ENCODE results near the gene RNF157. TPM values are rescaled to one million over a fixed set of nuclear protein-coding genes. Genes with fewer than 3 reads are reported as not detected.
A peak's percentile ranks its signal among the peaks of the same experiment; 100 is the strongest.

RNF157 gene
- total and polyA plus RNA-seq, 2 of the 13 experiments (the other 11 are each of a cell fraction or from before 2014, with no cell fraction given) = 0.44 to 1.5 TPM

GRCh38 chr17:76103274-76104139, 136.8 kb downstream of the RNF157 start, which contains the start of gene EXOC7 (continued):
- no peak for TF ChIP-seq ZBTB44 (CRISPR knock-in tag; IDR thresholded peaks at IDR 0.05)
- TF ChIP-seq PRMT3 (CRISPR knock-in tag; IDR thresholded peaks at IDR 0.05; ENCODE audit: borderline replicate concordance, low read depth) = no peak
- TF ChIP-seq, protein P1, sequence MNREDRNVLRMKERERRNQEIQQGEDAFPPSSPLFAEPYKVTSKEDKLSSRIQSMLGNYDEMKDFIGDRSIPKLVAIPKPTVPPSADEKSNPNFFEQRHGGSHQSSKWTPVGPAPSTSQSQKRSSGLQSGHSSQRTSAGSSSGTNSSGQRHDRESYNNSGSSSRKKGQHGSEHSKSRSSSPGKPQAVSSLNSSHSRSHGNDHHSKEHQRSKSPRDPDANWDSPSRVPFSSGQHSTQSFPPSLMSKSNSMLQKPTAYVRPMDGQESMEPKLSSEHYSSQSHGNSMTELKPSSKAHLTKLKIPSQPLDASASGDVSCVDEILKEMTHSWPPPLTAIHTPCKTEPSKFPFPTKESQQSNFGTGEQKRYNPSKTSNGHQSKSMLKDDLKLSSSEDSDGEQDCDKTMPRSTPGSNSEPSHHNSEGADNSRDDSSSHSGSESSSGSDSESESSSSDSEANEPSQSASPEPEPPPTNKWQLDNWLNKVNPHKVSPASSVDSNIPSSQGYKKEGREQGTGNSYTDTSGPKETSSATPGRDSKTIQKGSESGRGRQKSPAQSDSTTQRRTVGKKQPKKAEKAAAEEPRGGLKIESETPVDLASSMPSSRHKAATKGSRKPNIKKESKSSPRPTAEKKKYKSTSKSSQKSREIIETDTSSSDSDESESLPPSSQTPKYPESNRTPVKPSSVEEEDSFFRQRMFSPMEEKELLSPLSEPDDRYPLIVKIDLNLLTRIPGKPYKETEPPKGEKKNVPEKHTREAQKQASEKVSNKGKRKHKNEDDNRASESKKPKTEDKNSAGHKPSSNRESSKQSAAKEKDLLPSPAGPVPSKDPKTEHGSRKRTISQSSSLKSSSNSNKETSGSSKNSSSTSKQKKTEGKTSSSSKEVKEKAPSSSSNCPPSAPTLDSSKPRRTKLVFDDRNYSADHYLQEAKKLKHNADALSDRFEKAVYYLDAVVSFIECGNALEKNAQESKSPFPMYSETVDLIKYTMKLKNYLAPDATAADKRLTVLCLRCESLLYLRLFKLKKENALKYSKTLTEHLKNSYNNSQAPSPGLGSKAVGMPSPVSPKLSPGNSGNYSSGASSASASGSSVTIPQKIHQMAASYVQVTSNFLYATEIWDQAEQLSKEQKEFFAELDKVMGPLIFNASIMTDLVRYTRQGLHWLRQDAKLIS (CRISPR knock-in tag; IDR thresholded peaks at IDR 0.05) = no peak; the same call in 1 of the 2 replicates
- peak; percentile 68 for TF ChIP-seq KMT2A (CRISPR knock-in tag; IDR thresholded peaks at IDR 0.05)
- TF ChIP-seq ZNF143 (CRISPR knock-in tag; IDR thresholded peaks at IDR 0.05) = peak; percentile 74
- TF ChIP-seq ATF4 (CRISPR knock-in tag; IDR thresholded peaks at IDR 0.05) = no peak
- TF ChIP-seq, protein P2, sequence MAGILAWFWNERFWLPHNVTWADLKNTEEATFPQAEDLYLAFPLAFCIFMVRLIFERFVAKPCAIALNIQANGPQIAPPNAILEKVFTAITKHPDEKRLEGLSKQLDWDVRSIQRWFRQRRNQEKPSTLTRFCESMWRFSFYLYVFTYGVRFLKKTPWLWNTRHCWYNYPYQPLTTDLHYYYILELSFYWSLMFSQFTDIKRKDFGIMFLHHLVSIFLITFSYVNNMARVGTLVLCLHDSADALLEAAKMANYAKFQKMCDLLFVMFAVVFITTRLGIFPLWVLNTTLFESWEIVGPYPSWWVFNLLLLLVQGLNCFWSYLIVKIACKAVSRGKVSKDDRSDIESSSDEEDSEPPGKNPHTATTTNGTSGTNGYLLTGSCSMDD (CRISPR knock-in tag; IDR thresholded peaks at IDR 0.05) = no peak
- TF ChIP-seq SMARCC2 (IDR thresholded peaks at IDR 0.05) = no peak
- TF ChIP-seq RBM22 (optimal IDR thresholded peaks at IDR 0.05; ENCODE audit: low read length) = no peak
- TF ChIP-seq GABPB1 (CRISPR knock-in tag; IDR thresholded peaks at IDR 0.05) = peak; percentile 96
- TF ChIP-seq FOXP1 (IDR thresholded peaks at IDR 0.05) = no peak
- no peak for TF ChIP-seq FOXP1 (CRISPR knock-in tag; IDR thresholded peaks at IDR 0.05)
- no peak for TF ChIP-seq CHD4 (IDR thresholded peaks at IDR 0.05; ENCODE audit: borderline replicate concordance, low read length)
- peak; percentile 73; the same call in 1 of the 2 replicates for TF ChIP-seq POGZ (CRISPR knock-in tag; IDR thresholded peaks at IDR 0.05)
- no peak for TF ChIP-seq SRSF9 (IDR thresholded peaks at IDR 0.05; ENCODE audit: borderline replicate concordance, insufficient read depth, low read depth, low read length, poor library complexity, severe bottlenecking)
- TF ChIP-seq, protein P3, sequence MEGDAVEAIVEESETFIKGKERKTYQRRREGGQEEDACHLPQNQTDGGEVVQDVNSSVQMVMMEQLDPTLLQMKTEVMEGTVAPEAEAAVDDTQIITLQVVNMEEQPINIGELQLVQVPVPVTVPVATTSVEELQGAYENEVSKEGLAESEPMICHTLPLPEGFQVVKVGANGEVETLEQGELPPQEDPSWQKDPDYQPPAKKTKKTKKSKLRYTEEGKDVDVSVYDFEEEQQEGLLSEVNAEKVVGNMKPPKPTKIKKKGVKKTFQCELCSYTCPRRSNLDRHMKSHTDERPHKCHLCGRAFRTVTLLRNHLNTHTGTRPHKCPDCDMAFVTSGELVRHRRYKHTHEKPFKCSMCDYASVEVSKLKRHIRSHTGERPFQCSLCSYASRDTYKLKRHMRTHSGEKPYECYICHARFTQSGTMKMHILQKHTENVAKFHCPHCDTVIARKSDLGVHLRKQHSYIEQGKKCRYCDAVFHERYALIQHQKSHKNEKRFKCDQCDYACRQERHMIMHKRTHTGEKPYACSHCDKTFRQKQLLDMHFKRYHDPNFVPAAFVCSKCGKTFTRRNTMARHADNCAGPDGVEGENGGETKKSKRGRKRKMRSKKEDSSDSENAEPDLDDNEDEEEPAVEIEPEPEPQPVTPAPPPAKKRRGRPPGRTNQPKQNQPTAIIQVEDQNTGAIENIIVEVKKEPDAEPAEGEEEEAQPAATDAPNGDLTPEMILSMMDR (CRISPR knock-in tag; IDR thresholded peaks at IDR 0.05) = no peak
